IMR-90 (cell line): Measurements from ENCODE around the gene CAMK2G. TPM values are rescaled to one million over a fixed set of nuclear protein-coding genes. Genes with fewer than 3 reads are reported as not detected.
A peak's percentile ranks its signal among the peaks of the same experiment; 100 is the strongest.

ENCODE experiments used
- ATAC-seq: fragments of 200-7000 bp; cut with Tn5 transposase; 2 replicates; pipeline ENCODE4 v1.9.1; 2020; ENCODE audit warnings: low read depth, mild to moderate bottlenecking, moderate library complexity
- BruUV-seq: library from RNA; stranded (reverse); fragments of 400-500 nt; replicated peaks from 2 replicates; lab custom pipeline; 2021; lab: Mats Ljungman, UMichigan
- CTCF ChIA-PET: fragments of 300-600 bp; formaldehyde crosslinking; extraction: SDS; loops from one replicate; lab custom pipeline; 2021; ENCODE audit warnings: antibody characterized with exemption; lab: Yijun Ruan, JAX
- POLR2A ChIA-PET: fragments of 300-600 bp; sonication (Branson Sonifier 250); formaldehyde crosslinking; loops from one replicate; lab custom pipeline; 2022; ENCODE audit warnings: antibody characterized with exemption; ENCODE audit not compliant: unreplicated experiment; lab: Charles Lee
- DNase-seq: peaks from one replicate; pipeline ENCODE4 v3.0.0; 2013
- H2AFZ ChIP-seq: replicated peaks from 2 replicates; pipeline ENCODE3; 2013; ENCODE audit warnings: low read length, mild to moderate bottlenecking; ENCODE audit not compliant: poor library complexity
- H2AK5ac ChIP-seq: 2 replicates; pipeline ENCODE4 v1.6.1; 2013; ENCODE audit warnings: low read depth, low read length, inconsistent platforms
- H2AK9ac ChIP-seq: replicated peaks from 2 replicates; pipeline ENCODE3; 2013; ENCODE audit warnings: mild to moderate bottlenecking, low read depth, low read length, moderate library complexity; ENCODE audit not compliant: poor library complexity
- H2BK120ac ChIP-seq: 2 replicates; pipeline ENCODE4 v1.6.1; 2013; ENCODE audit warnings: low read depth, low read length, inconsistent platforms
- H2BK15ac ChIP-seq: 3 replicates; pipeline ENCODE4 v1.6.1; 2013; ENCODE audit warnings: low read depth, low read length, inconsistent platforms
- H2BK20ac ChIP-seq: 2 replicates; pipeline ENCODE4 v1.6.1; 2013; ENCODE audit warnings: low read depth, mild to moderate bottlenecking, inconsistent platforms, low read length, moderate library complexity
- H2BK5ac ChIP-seq: 2 replicates; pipeline ENCODE4 v1.6.1; 2013; ENCODE audit warnings: mild to moderate bottlenecking, low read depth, low read length, inconsistent platforms; ENCODE audit not compliant: poor library complexity, severe bottlenecking
- H3K14ac ChIP-seq: replicated peaks from 2 replicates; pipeline ENCODE4 v1.6.1; 2013; ENCODE audit warnings: low read depth, low read length, inconsistent platforms
- H3K18ac ChIP-seq: 2 replicates; pipeline ENCODE4 v1.6.1; 2013; ENCODE audit warnings: low read depth, low read length, control low read depth
- H3K23ac ChIP-seq: 2 replicates; pipeline ENCODE4 v1.6.1; 2013; ENCODE audit warnings: low read depth, low read length, inconsistent platforms
- H3K27ac ChIP-seq: 2 replicates; pipeline ENCODE4 v1.5.1; 2013; ENCODE audit warnings: mild to moderate bottlenecking, control low read depth, low read length; ENCODE audit not compliant: insufficient read depth
- H3K27me3 ChIP-seq: 2 replicates; pipeline ENCODE4 v1.6.1; 2013; ENCODE audit warnings: low read length; ENCODE audit not compliant: control insufficient read depth, insufficient read depth
- H3K36me3 ChIP-seq: 2 replicates; pipeline ENCODE4 v1.6.1; 2013; ENCODE audit warnings: low read length, mixed read lengths; ENCODE audit not compliant: control insufficient read depth, insufficient read depth
- H3K4ac ChIP-seq: 2 replicates; pipeline ENCODE4 v1.6.1; 2013; ENCODE audit warnings: low read depth, low read length, inconsistent platforms
- H3K4me1 ChIP-seq: 2 replicates; pipeline ENCODE4 v1.6.1; 2013; ENCODE audit warnings: low read length, mixed read lengths; ENCODE audit not compliant: control insufficient read depth, insufficient read depth
- H3K4me2 ChIP-seq: 2 replicates; pipeline ENCODE4 v1.6.1; 2013; ENCODE audit warnings: low read depth, mild to moderate bottlenecking, control low read depth, low read length, moderate library complexity
- H3K4me3 ChIP-seq: 2 replicates; pipeline ENCODE4 v1.5.1; 2013; ENCODE audit warnings: low read depth, mild to moderate bottlenecking, control low read depth, low read length, moderate library complexity; ENCODE audit not compliant: insufficient read depth
- H3K56ac ChIP-seq: 2 replicates; pipeline ENCODE4 v1.6.1; 2013; ENCODE audit warnings: low read length, inconsistent platforms; ENCODE audit not compliant: insufficient read depth; ENCODE audit errors: extremely low read depth
- H3K79me1 ChIP-seq, 2 experiments: 2 replicates each; pipeline ENCODE4 v1.6.1; 2013; ENCODE audit warnings: low read length in 2 of 2, inconsistent platforms in 1 of 2, low read depth in 1 of 2
- H3K9ac ChIP-seq: 2 replicates; pipeline ENCODE4 v1.6.1; 2013; ENCODE audit warnings: low read depth, low read length, control low read depth
- H3K9me1 ChIP-seq: 2 replicates; pipeline ENCODE4 v1.6.1; 2013; ENCODE audit warnings: low read length, inconsistent platforms; ENCODE audit not compliant: insufficient read depth
- H3K9me3 ChIP-seq: 2 replicates; pipeline ENCODE4 v1.6.1; 2013; ENCODE audit warnings: low read length; ENCODE audit not compliant: control insufficient read depth, insufficient read depth
- H4K20me1 ChIP-seq: 2 replicates; pipeline ENCODE4 v1.6.1; 2013; ENCODE audit warnings: low read length, inconsistent platforms; ENCODE audit not compliant: insufficient read depth
- H4K5ac ChIP-seq: 2 replicates; pipeline ENCODE4 v1.6.1; 2013; ENCODE audit warnings: mild to moderate bottlenecking, low read depth, low read length, control low read depth
- H4K8ac ChIP-seq, 2 experiments: 2 replicates each; pipeline ENCODE4 v1.6.1; 2013; ENCODE audit warnings: low read depth in 2 of 2, low read length in 2 of 2, control low read depth in 1 of 2, inconsistent platforms in 1 of 2
- H4K91ac ChIP-seq: 2 replicates; pipeline ENCODE4 v1.6.1; 2013; ENCODE audit warnings: low read depth, low read length, inconsistent platforms; ENCODE audit not compliant: insufficient read depth
- CEBPB ChIP-seq: IDR thresholded peaks from 2 replicates; pipeline ENCODE4 v1.6.1; 2012; ENCODE audit warnings: low read depth, low read length, improper control_type of control experiment
- NFE2L2 ChIP-seq: fragments of 150-350 bp; IDR thresholded peaks from 2 replicates; pipeline ENCODE4 v1.6.1; 2016; ENCODE audit warnings: low read depth, mild to moderate bottlenecking, low read length
- RCOR1 ChIP-seq: IDR thresholded peaks from 2 replicates; pipeline ENCODE4 v1.6.1; 2012; ENCODE audit warnings: mild to moderate bottlenecking, low read length, improper control_type of control experiment; ENCODE audit not compliant: insufficient replicate concordance
- RFX5 ChIP-seq: IDR thresholded peaks from 2 replicates; pipeline ENCODE4 v1.8.0; 2012; ENCODE audit warnings: low read depth, mild to moderate bottlenecking, low read length, moderate library complexity
- WGBS, 2 experiments: methylation state at CpG; one replicate each; pipeline versions ENCODE4 v1.1.5 to v1.1.7; 2013; ENCODE audit warnings: missing lambda C conversion rate in 2 of 2; ENCODE audit not compliant: insufficient read length in 1 of 2; ENCODE audit errors: extremely low coverage in 2 of 2; 5-methylcytosine and 5-hydroxymethylcytosine counted together
- dilution Hi-C: fragments of 300-500 bp; cut with HindIII; formaldehyde crosslinking; loops from one replicate; pipeline ENCODE4 v1.14.3; 2018; ENCODE audit warnings: low sequenced_read_pairs; ENCODE audit not compliant: unreplicated experiment
- in situ Hi-C: fragments of 300-500 bp; cut with MboI; formaldehyde crosslinking; loops from 3 replicates; pipeline ENCODE4 v1.14.3; 2019; ENCODE audit warnings: low sequenced_read_pairs, inconsistent platforms, mixed read lengths
- intact Hi-C: fragments of 100-400 bp; cut with micrococcal nuclease; formaldehyde crosslinking; loops from 2 replicates; pipeline ENCODE4 v1.10.0; 2022
- polyA plus RNA-seq, 3 experiments: library from polyadenylated mRNA; depleted of rRNA; stranded (reverse); fragments of >200 nt; gene quantifications; 2 replicates each; pipeline ENCODE4 v1.2.3, GENCODE V29; 2012; ENCODE audit warnings: low replicate concordance in 1 of 3
- total RNA-seq: library from RNA; depleted of rRNA; stranded (reverse); fragments of >200 nt; gene quantifications from 2 replicates; pipeline ENCODE4 v1.2.3, GENCODE V29; 2012
- TF ChIP-seq, protein P1 (sequence below): fragments of 150-350 bp; IDR thresholded peaks from 2 replicates; pipeline ENCODE4 v1.6.1; 2016; ENCODE audit warnings: low read depth, mild to moderate bottlenecking, low read length, moderate library complexity, borderline replicate concordance

The CAMK2G gene
- total and polyA plus RNA-seq, 2 of the 4 experiments (the other 2 are of a cell fraction): 20.4 to 25.4 TPM

DNA sequence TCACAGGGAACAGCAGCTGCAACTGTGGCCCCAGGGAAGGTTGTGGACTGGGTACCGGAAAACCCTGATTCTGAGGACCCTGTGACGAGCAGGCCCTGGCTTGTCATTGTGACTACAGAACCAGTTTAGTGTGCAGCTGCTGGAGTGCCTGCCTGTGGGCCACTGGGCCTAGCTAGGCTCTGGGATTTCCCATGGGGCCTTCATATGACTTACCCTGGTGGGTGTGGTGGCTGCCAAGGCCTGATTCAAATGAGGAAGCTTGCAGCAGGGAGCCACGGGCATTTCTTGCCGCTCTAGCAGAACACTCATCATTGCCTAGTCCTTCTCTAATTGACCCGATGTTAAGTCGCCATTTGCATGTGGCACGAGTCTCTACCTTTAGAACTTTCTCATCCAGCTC, 14.7 kb upstream of the CAMK2G start:
- dilution Hi-C loops (no loop called here), intact Hi-C loops (no loop called here), in situ Hi-C loops (loop anchor here (5.0 kb wide), 2 partner anchors 48 to 193 kb away; no protein-coding TSS in a partner anchor)
- peak overlapping the region; percentile 96 for H2BK5ac ChIP-seq
- H3K14ac ChIP-seq: peak overlapping the region; percentile 84
- H3K9me1 ChIP-seq: peaks cover 30% of the 10 kb centered on the region
- peak overlapping the region; percentile 58; the same call in 1 of the 2 replicates for H3K56ac ChIP-seq
- peak overlapping the region; percentile 89 for H4K91ac ChIP-seq
- peak overlapping the region; percentile 75 for H2AK9ac ChIP-seq
- H3K27me3 ChIP-seq: no peaks in the 10 kb centered on the region
- peak overlapping the region; percentile 78 for H2AFZ ChIP-seq
- POLR2A ChIA-PET: interaction anchor here (0.6 to 4.9 kb wide), 4 partner anchors 17 to 77 kb away, joined by 3 to 34 read pairs (median 6); partner anchors contain the start of gene PLAU
- WGBS, 2 experiments: 69% methylated on average over 5 of the region's 7 CpGs; no CpG with 5 or more reads in 1 of the 2 experiments
- no peaks in the 10 kb centered on the region for H3K36me3 ChIP-seq
- BruUV-seq: no TSS peak
- H2BK120ac ChIP-seq: peak overlapping the region; percentile 99
- peak overlapping the region; percentile 76 for H4K5ac ChIP-seq
- CTCF ChIA-PET: interaction anchor here (0.9 to 5.0 kb wide), 3 partner anchors 16 to 192 kb away, joined by 5 to 38 read pairs (median 5); no protein-coding TSS in a partner anchor
- H3K4me3 ChIP-seq: no peak overlapping the region
- peak overlapping the region; percentile 99 for H3K4ac ChIP-seq
- H4K20me1 ChIP-seq: no peaks in the 10 kb centered on the region; the same call in 1 of the 2 replicates
- TF ChIP-seq CEBPB: no peak
- no peak for TF ChIP-seq RFX5
- TF ChIP-seq NFE2L2: no peak
- no peak for TF ChIP-seq RCOR1
- TF ChIP-seq, protein P1, sequence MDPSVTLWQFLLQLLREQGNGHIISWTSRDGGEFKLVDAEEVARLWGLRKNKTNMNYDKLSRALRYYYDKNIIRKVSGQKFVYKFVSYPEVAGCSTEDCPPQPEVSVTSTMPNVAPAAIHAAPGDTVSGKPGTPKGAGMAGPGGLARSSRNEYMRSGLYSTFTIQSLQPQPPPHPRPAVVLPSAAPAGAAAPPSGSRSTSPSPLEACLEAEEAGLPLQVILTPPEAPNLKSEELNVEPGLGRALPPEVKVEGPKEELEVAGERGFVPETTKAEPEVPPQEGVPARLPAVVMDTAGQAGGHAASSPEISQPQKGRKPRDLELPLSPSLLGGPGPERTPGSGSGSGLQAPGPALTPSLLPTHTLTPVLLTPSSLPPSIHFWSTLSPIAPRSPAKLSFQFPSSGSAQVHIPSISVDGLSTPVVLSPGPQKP: no peak
- peak overlapping the region; percentile 85 to 86 for H4K8ac ChIP-seq
- H3K27ac ChIP-seq: peak overlapping the region; percentile 73
- H2AK5ac ChIP-seq: peak overlapping the region; percentile 95
- H3K4me1 ChIP-seq: peaks cover 41% of the 10 kb centered on the region
- peak overlapping the region; percentile 89 for H2BK20ac ChIP-seq
- H3K79me1 ChIP-seq: peaks cover 6 to 50% of the 10 kb centered on the region in 2 experiments; a peak in 3 of 4 replicates
- H3K23ac ChIP-seq: peak overlapping the region; percentile 81; the same call in 1 of the 2 replicates
- peak overlapping the region; percentile 44; the same call in 1 of the 2 replicates for H3K9ac ChIP-seq
- peak overlapping the region; percentile 87 for H2BK15ac ChIP-seq
- H3K18ac ChIP-seq: peak overlapping the region; percentile 85
- no peaks in the 10 kb centered on the region for H3K9me3 ChIP-seq
- DNase-seq (peak; percentile 78), ATAC-seq (no peak)
- H3K4me2 ChIP-seq: peak overlapping the region; percentile 1; the same call in 1 of the 2 replicates
